ENCODE data around the gene SNX2.

SNX2 gene

GRCh38 chr5:122879076-122879475 is 104.2 kb downstream of the SNX2 start:
- Histone ChIP-seq H3K4me3 (no peak overlapping the region), H3K27ac (no peak overlapping the region)

Data from skin epidermis (tissue), 12 donors.